ENCODE data around the gene SLC16A14. TPM values are rescaled to one million over a fixed set of nuclear protein-coding genes. Genes with fewer than 3 reads are reported as not detected.

The SLC16A14 gene
- total RNA-seq, 1 experiment from 2014 or later: 2.2 TPM

- BruUV-seq (replicated peaks): no TSS peak
- CTCF ChIA-PET: no interaction called here
- H3K4me3 ChIP-seq (ENCODE audit: low read depth, low read length, poor library complexity, severe bottlenecking): no peak overlapping the region
- intact Hi-C loops (cut with micrococcal nuclease; ENCODE audit: unreplicated experiment): no loop called here
- no peak for DNase-seq (ENCODE audit: low spot score)
- no peaks in the 10 kb centered on the region for H3K36me3 ChIP-seq (ENCODE audit: insufficient read depth, low read length, poor library complexity, severe bottlenecking)
- TF ChIP-seq EZH2 (IDR thresholded peaks at IDR 0.05; ENCODE audit: borderline replicate concordance, low read depth, low read length, poor library complexity, severe bottlenecking): no peak
- no peak for TF ChIP-seq CTCF (conservative IDR thresholded peaks at IDR 0.05; ENCODE audit: low read depth, low read length)
- POLR2A ChIA-PET (ENCODE audit: low non-redundant PET): no interaction called here
- H3K27ac ChIP-seq (ENCODE audit: low read depth, low read length, poor library complexity, severe bottlenecking): no peak overlapping the region
- no peaks in the 10 kb centered on the region for H3K27me3 ChIP-seq (replicated peaks; ENCODE audit: insufficient read depth, low read depth, low read length, poor library complexity)
- H3K4me1 ChIP-seq (ENCODE audit: insufficient read depth, low read length, poor library complexity, severe bottlenecking): no peaks in the 10 kb centered on the region
- no peaks in the 10 kb centered on the region for H3K9me3 ChIP-seq (ENCODE audit: low read depth, low read length, poor library complexity, severe bottlenecking)
Observed at GRCh38 chr2:229993236-229993635, 75.5 kb downstream of the SLC16A14 start.

Other genes starting within 250 kb of the SLC16A14 start
- gene TRIP12, start 146.9 kb downstream of the SLC16A14 start, total RNA-seq (2021): 263 and 300 TPM in 2 replicates
- gene FBXO36, start 146.4 kb downstream of the SLC16A14 start, total RNA-seq (2021): 3.1 and 5.0 TPM in 2 replicates
- gene SP110, start 151.1 kb upstream of the SLC16A14 start, total RNA-seq (2021): 11.0 and 11.6 TPM in 2 replicates
- gene SP140, start 156.8 kb upstream of the SLC16A14 start, total RNA-seq (2021): 0.32 and 1.0 TPM in 2 replicates

Measured in A673 (cell line).